Panc1 (cell line): ENCODE data around the gene LBR.

ENCODE experiments used
- CTCF ChIP-seq: fragments of 450-650 bp; IDR thresholded peaks from 2 replicates; pipeline ENCODE4 v1.5.1; 2017; ENCODE audit warnings: mild to moderate bottlenecking
- POLR2AphosphoS5 ChIP-seq: IDR thresholded peaks from 2 replicates; pipeline ENCODE4 v1.6.1; 2012; ENCODE audit warnings: mild to moderate bottlenecking, low read depth, low read length, moderate library complexity
- TCF7L2 ChIP-seq: IDR thresholded peaks from 2 replicates; pipeline ENCODE4 v1.6.1; 2011; ENCODE audit warnings: mild to moderate bottlenecking, low read depth, low read length, inconsistent platforms
- TF ChIP-seq, protein P1 (sequence below), 2 experiments: IDR thresholded peaks; 2 replicates each; pipeline ENCODE4 v1.6.1; 2011 to 2012; ENCODE audit warnings: low read depth in 2 of 2, control low read depth in 1 of 2, low read length in 1 of 2, mild to moderate bottlenecking in 1 of 2, moderate library complexity in 1 of 2; ENCODE audit not compliant: insufficient read depth in 1 of 2

DNA sequence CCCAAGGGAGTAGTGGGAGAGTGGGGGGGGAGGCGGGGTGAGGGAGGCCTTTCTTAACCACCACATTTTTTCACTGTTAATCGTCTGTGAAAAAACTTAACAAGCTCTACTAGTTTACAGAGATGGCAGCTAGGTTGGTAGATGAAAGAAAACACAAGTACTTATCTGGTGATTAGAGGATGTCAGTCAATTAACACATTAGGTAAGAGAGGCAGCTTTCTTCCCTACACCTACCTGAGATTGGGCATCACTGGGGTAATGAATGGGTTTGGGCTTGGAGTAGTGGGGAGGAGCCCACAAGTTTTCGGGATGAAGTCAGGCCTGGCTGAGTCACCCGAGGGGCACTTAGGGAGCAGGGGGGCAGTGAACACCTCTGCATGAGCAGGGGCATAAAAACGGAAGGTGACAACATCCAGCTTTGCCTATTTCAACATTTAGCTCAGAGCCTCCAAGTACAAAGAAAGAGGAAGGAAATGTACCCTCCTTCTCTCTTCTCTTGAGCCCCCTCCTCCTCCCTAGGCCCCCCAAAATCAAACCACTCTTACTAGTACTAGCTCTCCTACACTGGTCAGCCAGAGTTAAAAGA, 2.5 kb downstream of the LBR start:
- TF ChIP-seq CTCF (no peak), POLR2AphosphoS5 (no peak), TCF7L2 (no peak)
- TF ChIP-seq, protein P1, sequence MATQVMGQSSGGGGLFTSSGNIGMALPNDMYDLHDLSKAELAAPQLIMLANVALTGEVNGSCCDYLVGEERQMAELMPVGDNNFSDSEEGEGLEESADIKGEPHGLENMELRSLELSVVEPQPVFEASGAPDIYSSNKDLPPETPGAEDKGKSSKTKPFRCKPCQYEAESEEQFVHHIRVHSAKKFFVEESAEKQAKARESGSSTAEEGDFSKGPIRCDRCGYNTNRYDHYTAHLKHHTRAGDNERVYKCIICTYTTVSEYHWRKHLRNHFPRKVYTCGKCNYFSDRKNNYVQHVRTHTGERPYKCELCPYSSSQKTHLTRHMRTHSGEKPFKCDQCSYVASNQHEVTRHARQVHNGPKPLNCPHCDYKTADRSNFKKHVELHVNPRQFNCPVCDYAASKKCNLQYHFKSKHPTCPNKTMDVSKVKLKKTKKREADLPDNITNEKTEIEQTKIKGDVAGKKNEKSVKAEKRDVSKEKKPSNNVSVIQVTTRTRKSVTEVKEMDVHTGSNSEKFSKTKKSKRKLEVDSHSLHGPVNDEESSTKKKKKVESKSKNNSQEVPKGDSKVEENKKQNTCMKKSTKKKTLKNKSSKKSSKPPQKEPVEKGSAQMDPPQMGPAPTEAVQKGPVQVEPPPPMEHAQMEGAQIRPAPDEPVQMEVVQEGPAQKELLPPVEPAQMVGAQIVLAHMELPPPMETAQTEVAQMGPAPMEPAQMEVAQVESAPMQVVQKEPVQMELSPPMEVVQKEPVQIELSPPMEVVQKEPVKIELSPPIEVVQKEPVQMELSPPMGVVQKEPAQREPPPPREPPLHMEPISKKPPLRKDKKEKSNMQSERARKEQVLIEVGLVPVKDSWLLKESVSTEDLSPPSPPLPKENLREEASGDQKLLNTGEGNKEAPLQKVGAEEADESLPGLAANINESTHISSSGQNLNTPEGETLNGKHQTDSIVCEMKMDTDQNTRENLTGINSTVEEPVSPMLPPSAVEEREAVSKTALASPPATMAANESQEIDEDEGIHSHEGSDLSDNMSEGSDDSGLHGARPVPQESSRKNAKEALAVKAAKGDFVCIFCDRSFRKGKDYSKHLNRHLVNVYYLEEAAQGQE (IDR thresholded peaks at IDR 0.05; ENCODE audit: insufficient read depth in 1 of 2, low read depth in 2 of 2, low read length in 1 of 2), result no peak
